NCI-H2107 (cell line): ENCODE measurements around the gene SNUPN.
A peak's percentile ranks its signal among the peaks of the same experiment; 100 is the strongest.

Experiments used
- DNase-seq: peaks from one replicate; lab custom pipeline; 2025; lab: John Stamatoyannopoulos, UW

Gene SNUPN

DNA sequence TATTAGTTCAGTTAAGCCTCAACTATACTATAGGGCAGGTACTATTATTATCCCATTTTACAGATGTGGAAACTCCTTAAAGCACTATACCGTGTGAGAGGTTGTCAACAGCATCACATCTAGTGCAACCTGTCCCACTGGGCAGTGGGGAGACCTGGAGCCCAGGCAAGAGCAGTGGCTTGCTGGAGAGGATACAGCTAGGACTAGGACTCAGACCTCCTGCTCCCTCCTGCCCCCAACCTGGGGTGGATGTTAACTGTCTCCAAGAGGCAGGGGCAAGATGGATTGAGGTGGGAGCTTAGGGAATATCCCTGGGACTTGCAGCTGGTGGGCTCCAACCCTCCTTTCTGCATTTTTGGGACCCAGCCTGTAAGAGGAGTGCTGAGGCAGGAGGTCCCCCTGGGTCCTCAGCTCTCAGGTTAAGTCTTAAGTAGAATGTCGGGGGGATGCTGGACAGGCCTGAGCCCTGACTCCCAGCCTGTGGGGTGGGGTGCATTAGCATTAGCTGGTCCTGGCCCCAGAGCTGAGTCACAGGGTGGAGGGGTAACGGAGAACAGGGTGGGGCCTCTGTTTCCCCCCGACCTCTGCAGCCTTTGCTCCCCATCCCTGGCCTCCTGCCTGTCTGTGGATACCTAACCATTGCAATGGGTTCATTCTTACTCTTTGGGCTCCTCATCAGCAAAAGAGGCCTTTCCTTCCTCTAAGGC lies 28.8 kb upstream of the SNUPN start:
- no peak for DNase-seq

- DNase-seq, result no peak
Observed at GRCh38 chr15:75653347-75653913, 27.9 kb upstream of the SNUPN start.

GRCh38 chr15:75651810-75652543 lies 26.5 kb upstream of the SNUPN start:
- no peak for DNase-seq

DNA sequence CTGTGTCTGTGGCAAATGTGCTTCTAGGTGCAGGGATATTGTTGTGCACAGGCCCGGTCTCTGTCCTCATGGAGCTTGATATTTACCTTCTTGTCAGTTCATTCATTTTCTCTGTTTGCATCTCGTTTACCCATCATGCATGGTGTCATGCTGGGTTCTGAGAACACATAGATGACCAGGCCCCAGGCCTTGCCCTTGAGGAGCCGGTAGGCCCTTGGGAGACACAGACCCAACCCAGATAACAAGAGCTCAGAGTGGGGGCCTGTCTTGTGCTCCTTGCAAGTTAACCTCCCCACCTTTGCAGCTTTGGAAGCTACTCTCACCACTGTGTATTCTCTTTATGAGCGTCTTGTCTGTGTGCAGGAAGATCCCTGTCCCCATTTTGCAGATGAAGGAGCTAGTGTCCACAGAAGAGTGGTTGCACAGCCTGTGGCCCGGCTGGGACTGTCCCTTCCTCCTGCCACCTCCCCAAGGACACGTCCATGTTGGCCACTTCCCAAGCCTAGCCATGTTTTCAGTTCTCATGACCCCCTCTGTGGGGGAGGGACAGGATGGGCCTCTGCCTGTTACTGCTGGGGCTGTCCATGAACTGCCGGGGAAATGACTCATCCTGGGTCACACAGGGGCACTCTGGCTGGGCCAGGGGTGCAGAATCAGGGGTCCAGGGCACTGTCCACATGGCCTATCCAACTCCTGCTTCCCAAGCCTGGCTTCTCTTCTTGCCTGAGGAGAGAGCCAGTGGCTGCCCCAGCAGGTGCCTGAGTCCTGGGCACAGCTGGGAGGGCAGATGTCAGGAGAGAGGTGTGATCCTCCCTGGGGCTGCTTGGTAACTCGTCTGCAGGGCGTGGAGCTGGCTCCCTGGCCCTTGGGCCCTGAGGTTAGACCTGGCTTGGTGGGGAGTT lies 25.6 kb upstream of the SNUPN start:
- no peak for DNase-seq

DNA sequence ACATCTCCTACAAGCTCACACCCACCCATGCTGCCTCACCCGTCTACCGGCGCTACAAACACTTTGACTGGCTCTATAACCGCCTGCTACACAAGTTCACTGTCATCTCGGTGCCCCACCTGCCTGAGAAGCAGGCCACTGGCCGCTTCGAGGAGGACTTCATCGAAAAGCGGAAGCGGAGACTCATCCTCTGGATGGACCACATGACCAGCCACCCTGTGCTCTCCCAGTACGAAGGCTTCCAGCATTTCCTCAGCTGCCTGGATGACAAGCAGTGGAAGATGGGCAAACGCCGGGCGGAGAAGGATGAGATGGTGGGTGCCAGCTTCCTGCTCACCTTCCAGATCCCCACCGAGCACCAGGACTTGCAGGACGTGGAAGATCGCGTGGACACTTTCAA lies 24.3 kb upstream of the SNUPN start:
- DNase-seq, result no peak

GRCh38 chr15:75649045-75649761 lies 23.7 kb upstream of the SNUPN start:
- DNase-seq, result no peak

- no peak for DNase-seq
Observed at GRCh38 chr15:75648156-75649000, 22.9 kb upstream of the SNUPN start.

- no peak for DNase-seq
Observed at GRCh38 chr15:75647370-75648155, 22.0 kb upstream of the SNUPN start, which contains the start of gene SNX33. Gene SNX33, plus strand, starts transcription at chr15:75647912. Its CDS starts 1,191 bp downstream, at chr15:75649103.

GRCh38 chr15:75646944-75647364 lies 21.4 kb upstream of the SNUPN start:
- DNase-seq, result no peak

GRCh38 chr15:75646112-75646943 lies 20.8 kb upstream of the SNUPN start:
- no peak for DNase-seq

GRCh38 chr15:75644376-75644775 lies 18.9 kb upstream of the SNUPN start:
- DNase-seq, result no peak

- DNase-seq, result no peak
Observed at GRCh38 chr15:75641603-75642002, 16.1 kb upstream of the SNUPN start.

GRCh38 chr15:75641179-75641503 lies 15.6 kb upstream of the SNUPN start:
- DNase-seq, result no peak

GRCh38 chr15:75640483-75641178 lies 15.1 kb upstream of the SNUPN start:
- no peak for DNase-seq

GRCh38 chr15:75639709-75640482 lies 14.4 kb upstream of the SNUPN start, which contains the start of gene IMP3:
Gene IMP3, minus strand, starts transcription at chr15:75640224. Its CDS starts 56 bp downstream, at chr15:75640168.
- peak; percentile 88 for DNase-seq

DNA sequence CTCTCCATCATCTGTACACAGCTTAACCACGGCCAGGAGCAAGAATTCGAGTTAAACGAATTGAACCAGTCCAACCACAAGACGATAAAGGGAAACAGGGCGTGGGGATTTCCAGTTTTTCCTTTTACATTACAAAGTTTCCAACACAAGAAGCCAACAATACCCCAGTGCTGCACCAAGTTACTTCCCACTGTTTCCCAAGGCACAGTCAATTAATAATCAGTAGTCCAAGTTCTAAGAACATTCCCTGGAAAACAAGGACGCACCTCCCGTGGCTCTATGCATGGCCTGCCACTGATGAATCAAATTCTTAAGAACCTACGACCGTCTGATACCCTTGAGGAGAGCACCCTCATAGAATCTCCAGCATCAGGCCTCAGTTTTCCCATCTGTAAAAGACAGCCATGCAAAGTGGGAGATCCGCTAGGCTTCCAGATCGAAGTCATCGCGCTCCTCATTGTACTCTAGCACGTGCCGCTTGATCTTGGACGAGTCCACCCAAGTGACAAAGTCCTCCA lies 13.7 kb upstream of the SNUPN start:
- DNase-seq, result no peak
